WERI-Rb-1 (cell line): ENCODE data around the gene CYTH3.

Experiments used
- DNase-seq: peaks from one replicate; pipeline ENCODE4 v3.0.0-alpha.2; 2020
- H3K27ac ChIP-seq: fragments of 250-450 bp; sonication (Bioruptor Pico); 2 replicates; pipeline ENCODE4 v1.5.1; 2020; ENCODE audit warnings: mild to moderate bottlenecking, moderate library complexity
- H3K27me3 ChIP-seq: fragments of 250-450 bp; sonication (Bioruptor Pico); 2 replicates; pipeline ENCODE4 v1.5.1; 2021; ENCODE audit warnings: mild to moderate bottlenecking, low read depth, moderate library complexity; ENCODE audit not compliant: insufficient read depth, severe bottlenecking
- H3K36me3 ChIP-seq: fragments of 250-450 bp; sonication (Bioruptor Pico); 2 replicates; pipeline ENCODE4 v1.5.1; 2020; ENCODE audit warnings: mild to moderate bottlenecking, moderate library complexity
- H3K4me3 ChIP-seq: 2 replicates; pipeline ENCODE4 v1.5.1; 2011; ENCODE audit warnings: low read depth, mild to moderate bottlenecking, control low read depth, low read length
- H3K9me3 ChIP-seq: fragments of 250-450 bp; sonication (Bioruptor Pico); 2 replicates; pipeline ENCODE4 v1.5.1; 2021; ENCODE audit warnings: mild to moderate bottlenecking, moderate library complexity; ENCODE audit not compliant: severe bottlenecking
- CTCF ChIP-seq: IDR thresholded peaks from 2 replicates; pipeline ENCODE4 v1.5.1; 2011; ENCODE audit warnings: low read depth, mild to moderate bottlenecking, control low read depth, inconsistent platforms, low read length

The CYTH3 gene

GRCh38 chr7:6278749-6279310 is 6.4 kb upstream of the CYTH3 start:
- Histone ChIP-seq H3K27ac (no peak overlapping the region), H3K36me3 (no peaks in the 10 kb centered on the region), H3K27me3 (no peaks in the 10 kb centered on the region), H3K4me3 (no peak overlapping the region), H3K9me3 (no peaks in the 10 kb centered on the region)
- TF ChIP-seq CTCF, result no peak
- no peak for DNase-seq

GRCh38 chr7:6277476-6277875 is 5.1 kb upstream of the CYTH3 start:
- H3K9me3 ChIP-seq, result no peaks in the 10 kb centered on the region
- TF ChIP-seq CTCF, result no peak
- peak overlapping the region; percentile 23 for H3K27ac ChIP-seq
- H3K36me3 ChIP-seq, result no peaks in the 10 kb centered on the region
- no peak for DNase-seq
- H3K4me3 ChIP-seq, result no peak overlapping the region
- no peaks in the 10 kb centered on the region for H3K27me3 ChIP-seq

- Histone ChIP-seq H3K4me3 (no peak overlapping the region), H3K27me3 (no peaks in the 10 kb centered on the region), H3K36me3 (no peaks in the 10 kb centered on the region), H3K27ac (peak overlapping the region; percentile 35), H3K9me3 (no peaks in the 10 kb centered on the region)
- no peak for TF ChIP-seq CTCF
- peak; percentile 46 for DNase-seq
These were observed 4.5 kb upstream of the CYTH3 start for GRCh38 chr7:6276911-6277408.

- H3K4me3 ChIP-seq, result no peak overlapping the region
- no peak for TF ChIP-seq CTCF
- no peaks in the 10 kb centered on the region for H3K9me3 ChIP-seq
- H3K36me3 ChIP-seq, result no peaks in the 10 kb centered on the region
- no peak for DNase-seq
- no peaks in the 10 kb centered on the region for H3K27me3 ChIP-seq
- H3K27ac ChIP-seq, result no peak overlapping the region
These were observed 2.3 kb upstream of the CYTH3 start for GRCh38 chr7:6274743-6275142.

- no peaks in the 10 kb centered on the region for H3K9me3 ChIP-seq
- no peak overlapping the region for H3K4me3 ChIP-seq
- no peak for TF ChIP-seq CTCF
- DNase-seq, result no peak
- no peaks in the 10 kb centered on the region for H3K36me3 ChIP-seq
- H3K27me3 ChIP-seq, result no peaks in the 10 kb centered on the region
- H3K27ac ChIP-seq, result no peak overlapping the region
These were observed 1.6 kb upstream of the CYTH3 start for GRCh38 chr7:6273917-6274630.
